C4-2B (cell line): ENCODE data around the gene ANKUB1.

Source experiments
- H3K27ac ChIP-seq: fragments of 450-650 bp; 2 replicates; pipeline ENCODE4 v1.5.1; 2017
- ZFX ChIP-seq: fragments of 450-650 bp; IDR thresholded peaks from 2 replicates; pipeline ENCODE4 v1.6.1; 2017
- TF ChIP-seq, protein P1 (sequence below): fragments of 450-650 bp; conservative IDR thresholded peaks from 2 replicates; pipeline ENCODE4 v1.5.1; 2017; ENCODE audit warnings: mild to moderate bottlenecking

ANKUB1 gene

DNA sequence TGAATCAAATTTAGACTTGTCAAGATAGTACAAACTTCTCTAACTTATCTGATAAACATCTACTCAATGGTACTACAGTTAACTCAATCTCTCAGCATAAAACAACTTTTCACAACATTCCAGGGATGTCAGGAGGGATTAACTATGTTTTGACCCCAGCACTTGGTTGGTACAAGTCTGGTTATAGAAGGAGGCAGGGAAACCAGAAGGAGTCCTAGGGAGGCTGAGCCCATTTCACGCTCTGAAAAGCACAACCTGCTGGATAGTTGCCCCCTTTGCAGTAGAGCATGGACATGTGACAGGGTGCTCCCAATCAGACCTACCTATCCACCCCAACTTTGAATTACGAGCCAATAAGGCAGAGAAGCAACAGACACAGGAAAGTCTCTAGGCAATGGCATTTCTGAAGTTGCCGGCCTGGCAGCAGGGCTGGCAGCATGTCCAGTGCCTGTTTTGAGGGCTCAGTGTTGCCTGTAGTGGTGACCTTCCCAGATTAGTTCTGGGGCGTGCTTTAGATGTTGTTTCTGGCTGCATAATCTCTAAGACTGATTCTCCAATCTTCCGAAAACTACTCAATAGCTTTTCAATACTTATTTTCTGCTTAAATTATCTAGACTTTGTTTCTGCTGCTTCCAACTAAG is 8.2 kb downstream of the ANKUB1 start:
- H3K27ac ChIP-seq, result no peak overlapping the region
- TF ChIP-seq ZFX, result no peak
- TF ChIP-seq, protein P1, sequence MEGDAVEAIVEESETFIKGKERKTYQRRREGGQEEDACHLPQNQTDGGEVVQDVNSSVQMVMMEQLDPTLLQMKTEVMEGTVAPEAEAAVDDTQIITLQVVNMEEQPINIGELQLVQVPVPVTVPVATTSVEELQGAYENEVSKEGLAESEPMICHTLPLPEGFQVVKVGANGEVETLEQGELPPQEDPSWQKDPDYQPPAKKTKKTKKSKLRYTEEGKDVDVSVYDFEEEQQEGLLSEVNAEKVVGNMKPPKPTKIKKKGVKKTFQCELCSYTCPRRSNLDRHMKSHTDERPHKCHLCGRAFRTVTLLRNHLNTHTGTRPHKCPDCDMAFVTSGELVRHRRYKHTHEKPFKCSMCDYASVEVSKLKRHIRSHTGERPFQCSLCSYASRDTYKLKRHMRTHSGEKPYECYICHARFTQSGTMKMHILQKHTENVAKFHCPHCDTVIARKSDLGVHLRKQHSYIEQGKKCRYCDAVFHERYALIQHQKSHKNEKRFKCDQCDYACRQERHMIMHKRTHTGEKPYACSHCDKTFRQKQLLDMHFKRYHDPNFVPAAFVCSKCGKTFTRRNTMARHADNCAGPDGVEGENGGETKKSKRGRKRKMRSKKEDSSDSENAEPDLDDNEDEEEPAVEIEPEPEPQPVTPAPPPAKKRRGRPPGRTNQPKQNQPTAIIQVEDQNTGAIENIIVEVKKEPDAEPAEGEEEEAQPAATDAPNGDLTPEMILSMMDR, result no peak

DNA sequence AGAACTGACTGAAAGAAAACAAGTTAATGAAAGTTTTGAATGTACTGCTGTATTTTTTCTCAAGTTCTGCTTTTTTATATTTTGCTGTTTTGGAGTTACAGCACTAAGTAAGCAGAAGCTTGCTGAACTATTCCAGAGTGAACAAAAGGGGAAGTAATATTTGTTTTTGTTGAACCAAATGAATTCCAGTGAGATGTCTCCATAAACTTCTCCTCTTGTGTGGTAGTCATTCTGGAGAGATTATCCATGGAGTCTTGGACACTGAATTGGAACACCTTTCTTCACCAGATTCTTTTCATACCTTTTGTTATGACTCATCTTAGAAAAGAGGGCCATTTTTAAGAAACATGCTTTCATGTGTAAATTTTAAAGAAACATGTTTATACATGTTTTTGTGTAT is 8.8 kb downstream of the ANKUB1 start:
- H3K27ac ChIP-seq, result no peak overlapping the region
- TF ChIP-seq ZFX, result no peak
- TF ChIP-seq, protein P1, result no peak

- no peak overlapping the region for H3K27ac ChIP-seq
- TF ChIP-seq, protein P1, result no peak
- TF ChIP-seq ZFX, result no peak
Observed at GRCh38 chr3:149781741-149782140, 10.6 kb downstream of the ANKUB1 start.

GRCh38 chr3:149781211-149781610 is 11.1 kb downstream of the ANKUB1 start:
- H3K27ac ChIP-seq, result no peak overlapping the region
- TF ChIP-seq, protein P1, result no peak
- TF ChIP-seq ZFX, result no peak

GRCh38 chr3:149777414-149778214 is 14.7 kb downstream of the ANKUB1 start:
- TF ChIP-seq, protein P1, result no peak
- TF ChIP-seq ZFX, result no peak
- H3K27ac ChIP-seq, result no peak overlapping the region

GRCh38 chr3:149776170-149776569 is 16.2 kb downstream of the ANKUB1 start:
- H3K27ac ChIP-seq, result no peak overlapping the region
- TF ChIP-seq ZFX, result no peak
- TF ChIP-seq, protein P1, result no peak

DNA sequence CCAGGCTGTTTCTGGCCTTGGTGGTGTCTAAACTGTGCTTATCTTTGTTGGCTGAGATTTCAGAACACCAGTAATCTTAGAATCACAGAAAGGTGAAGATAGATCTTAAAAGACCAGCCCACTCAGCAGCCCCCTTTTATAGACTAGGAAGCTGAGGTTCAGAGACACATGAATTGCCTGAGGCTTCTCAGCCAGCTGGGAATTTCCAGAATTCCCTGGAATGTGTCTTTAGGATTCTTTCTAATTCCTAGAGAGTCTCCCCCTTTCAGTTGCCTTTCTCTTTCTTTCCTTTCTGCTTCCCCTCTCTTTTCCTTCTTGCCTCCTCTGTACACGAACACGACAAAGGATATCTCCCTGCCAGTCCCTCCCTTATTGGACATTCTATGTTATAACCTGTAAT is 19.5 kb downstream of the ANKUB1 start:
- TF ChIP-seq ZFX, result no peak
- TF ChIP-seq, protein P1, result no peak
- no peak overlapping the region for H3K27ac ChIP-seq
